ENCODE measurements around the gene RYK. TPM values are rescaled to one million over a fixed set of nuclear protein-coding genes. Genes with fewer than 3 reads are reported as not detected.

RYK gene
- total RNA-seq, 1 donor from 2014 or later = 134 TPM

DNA sequence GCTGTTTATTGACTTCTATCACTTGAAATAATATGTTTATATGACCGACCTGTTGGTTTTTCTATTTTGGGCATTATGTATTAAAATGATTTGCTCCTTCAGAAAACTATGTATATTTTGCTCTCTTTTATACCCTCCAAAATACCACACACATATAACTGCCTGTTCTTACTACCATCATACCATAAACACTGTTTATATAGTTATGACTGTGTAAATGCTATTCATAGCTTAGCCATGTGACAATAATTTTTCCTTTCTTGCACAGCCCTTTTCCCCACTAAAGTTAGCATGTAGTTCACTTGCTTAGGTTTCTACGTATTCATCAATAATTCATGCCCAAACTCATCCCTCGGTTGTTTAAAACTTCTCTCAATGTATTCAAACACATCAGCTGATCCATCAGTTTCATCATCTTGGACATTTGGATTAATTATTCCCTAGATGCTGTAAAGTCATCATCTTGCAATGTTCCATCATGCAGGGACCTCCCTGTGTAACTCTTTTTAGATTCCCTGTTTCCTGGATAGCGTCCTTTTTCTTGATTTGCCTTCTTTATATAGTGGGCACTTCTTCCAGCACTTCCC, 8.2 kb upstream of the RYK start:
- peaks cover 7% of the 10 kb centered on the region for H3K9me3 Mint-ChIP-seq
- no peak overlapping the region for H3K4me3 Mint-ChIP-seq
- Histone ChIP-seq H3K36me3 (no peaks in the 10 kb centered on the region), H3F3A (ENCODE audit: low read depth) (peaks cover 4% of the 10 kb centered on the region), H3K4me1 (peaks cover 13% of the 10 kb centered on the region), H3K79me2 (ENCODE audit: low read depth) (no peaks in the 10 kb centered on the region), H3K4me2 (no peak overlapping the region), H3K4me3 (no peak overlapping the region), H3K9me3 (ENCODE audit: low read depth) (no peaks in the 10 kb centered on the region), H2AFZ (replicated peaks) (no peak overlapping the region), H3K27ac (no peak overlapping the region), H3K27me3 (no peaks in the 10 kb centered on the region), H3K9ac (no peak overlapping the region), H4K20me1 (ENCODE audit: low read depth) (no peaks in the 10 kb centered on the region)
- no peaks in the 10 kb centered on the region for H3K27me3 Mint-ChIP-seq (ENCODE audit: insufficient read depth, low read depth)
- no peak for DNase-seq (ENCODE audit: low spot score)
- H3K36me3 Mint-ChIP-seq = no peaks in the 10 kb centered on the region
- H3K4me1 Mint-ChIP-seq = peaks cover 18% of the 10 kb centered on the region
- H3K27ac Mint-ChIP-seq = no peak overlapping the region
- TF ChIP-seq EZH2phosphoT487 (IDR thresholded peaks at IDR 0.05) (no peak), EZH2 (IDR thresholded peaks at IDR 0.05) (no peak)
- TF ChIP-seq, protein P1, sequence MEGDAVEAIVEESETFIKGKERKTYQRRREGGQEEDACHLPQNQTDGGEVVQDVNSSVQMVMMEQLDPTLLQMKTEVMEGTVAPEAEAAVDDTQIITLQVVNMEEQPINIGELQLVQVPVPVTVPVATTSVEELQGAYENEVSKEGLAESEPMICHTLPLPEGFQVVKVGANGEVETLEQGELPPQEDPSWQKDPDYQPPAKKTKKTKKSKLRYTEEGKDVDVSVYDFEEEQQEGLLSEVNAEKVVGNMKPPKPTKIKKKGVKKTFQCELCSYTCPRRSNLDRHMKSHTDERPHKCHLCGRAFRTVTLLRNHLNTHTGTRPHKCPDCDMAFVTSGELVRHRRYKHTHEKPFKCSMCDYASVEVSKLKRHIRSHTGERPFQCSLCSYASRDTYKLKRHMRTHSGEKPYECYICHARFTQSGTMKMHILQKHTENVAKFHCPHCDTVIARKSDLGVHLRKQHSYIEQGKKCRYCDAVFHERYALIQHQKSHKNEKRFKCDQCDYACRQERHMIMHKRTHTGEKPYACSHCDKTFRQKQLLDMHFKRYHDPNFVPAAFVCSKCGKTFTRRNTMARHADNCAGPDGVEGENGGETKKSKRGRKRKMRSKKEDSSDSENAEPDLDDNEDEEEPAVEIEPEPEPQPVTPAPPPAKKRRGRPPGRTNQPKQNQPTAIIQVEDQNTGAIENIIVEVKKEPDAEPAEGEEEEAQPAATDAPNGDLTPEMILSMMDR (IDR thresholded peaks at IDR 0.05) = no peak

DNA sequence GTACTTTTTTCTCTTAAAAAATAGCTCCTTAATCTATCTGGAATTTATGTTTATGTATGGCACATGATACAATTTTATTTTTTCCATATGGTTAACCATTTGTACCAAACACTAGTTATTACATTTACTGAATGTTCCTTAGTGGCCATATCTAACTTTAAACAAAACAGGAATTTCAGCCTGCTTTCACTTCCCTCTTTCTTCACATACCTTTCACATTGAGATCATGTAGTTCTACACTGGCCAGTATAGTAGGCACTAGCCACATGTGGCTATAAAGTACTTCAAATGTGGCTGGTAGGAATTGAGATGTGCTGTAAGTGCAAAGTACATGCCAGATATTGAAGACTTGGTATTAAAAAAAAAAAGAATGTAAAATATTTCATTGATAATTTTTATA, 4.7 kb upstream of the RYK start:
- Mint-ChIP-seq H3K4me1 (peaks cover 20% of the 10 kb centered on the region), H3K9me3 (peaks cover 2% of the 10 kb centered on the region), H3K36me3 (no peaks in the 10 kb centered on the region), H3K27ac (no peak overlapping the region), H3K27me3 (ENCODE audit: insufficient read depth, low read depth) (no peaks in the 10 kb centered on the region), H3K4me3 (no peak overlapping the region)
- DNase-seq (ENCODE audit: low spot score) = no peak
- H3K27me3 ChIP-seq = no peaks in the 10 kb centered on the region
- no peak overlapping the region for H3K4me3 ChIP-seq
- peaks cover 18% of the 10 kb centered on the region for H3K4me1 ChIP-seq
- no peak overlapping the region for H3K9ac ChIP-seq
- H3F3A ChIP-seq (ENCODE audit: low read depth) = peaks cover 28% of the 10 kb centered on the region
- H3K36me3 ChIP-seq = no peaks in the 10 kb centered on the region
- TF ChIP-seq EZH2 (IDR thresholded peaks at IDR 0.05) (no peak), EZH2phosphoT487 (IDR thresholded peaks at IDR 0.05) (no peak)
- no peak overlapping the region for H3K4me2 ChIP-seq
- H3K9me3 ChIP-seq (ENCODE audit: low read depth) = no peaks in the 10 kb centered on the region
- H3K79me2 ChIP-seq (ENCODE audit: low read depth) = no peaks in the 10 kb centered on the region
- no peaks in the 10 kb centered on the region for H4K20me1 ChIP-seq (ENCODE audit: low read depth)
- H3K27ac ChIP-seq = no peak overlapping the region
- H2AFZ ChIP-seq (replicated peaks) = no peak overlapping the region

DNA sequence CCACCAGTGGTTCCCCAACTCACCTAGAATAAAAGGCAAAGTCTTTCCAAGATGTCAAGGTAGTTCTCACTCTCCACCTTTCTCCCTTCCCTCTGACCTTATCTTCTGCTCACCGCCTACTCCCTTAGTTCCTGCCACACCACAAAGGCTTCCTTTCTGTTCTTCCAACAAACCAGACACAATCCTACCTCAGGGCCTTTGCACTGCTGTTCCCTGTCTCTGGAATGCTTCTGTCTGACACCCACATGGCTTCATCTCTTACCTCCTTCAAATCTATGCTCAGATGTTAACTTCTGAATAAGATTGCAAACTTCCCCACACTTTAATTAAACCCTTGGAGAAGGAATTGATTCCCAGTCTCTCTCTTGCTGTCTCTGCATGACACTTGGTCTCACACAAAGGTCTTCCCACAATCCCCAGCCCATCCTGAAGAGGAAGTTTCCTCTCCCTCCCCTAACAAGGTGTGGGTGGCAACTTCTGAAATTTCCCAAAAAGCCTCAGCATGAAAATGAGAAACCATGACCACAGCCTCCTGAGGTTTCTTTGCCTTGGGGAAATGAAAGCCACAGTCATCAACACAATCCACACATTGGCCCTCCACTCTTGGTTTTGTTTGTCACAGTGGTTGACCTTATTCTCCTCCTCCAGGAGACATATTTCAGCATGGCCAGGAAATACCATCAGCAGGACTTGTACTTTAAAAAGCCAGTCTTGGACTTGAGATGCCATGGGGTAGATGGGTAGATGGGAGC, 3.0 kb upstream of the RYK start:
- H3K36me3 ChIP-seq = no peaks in the 10 kb centered on the region
- H3K4me3 Mint-ChIP-seq = peak overlapping the region; percentile 1
- TF ChIP-seq EZH2phosphoT487 (IDR thresholded peaks at IDR 0.05) = no peak
- TF ChIP-seq, protein P1 (IDR thresholded peaks at IDR 0.05) = no peak
- TF ChIP-seq EZH2 (IDR thresholded peaks at IDR 0.05) = no peak
- peaks cover 17% of the 10 kb centered on the region for H3K79me2 ChIP-seq (ENCODE audit: low read depth)
- H3K4me1 ChIP-seq = peaks cover 24% of the 10 kb centered on the region
- H3K36me3 Mint-ChIP-seq = no peaks in the 10 kb centered on the region
- peak overlapping the region; percentile 14 for H3K27ac Mint-ChIP-seq
- H3F3A ChIP-seq (ENCODE audit: low read depth) = peaks cover 33% of the 10 kb centered on the region
- no peak overlapping the region for H3K9ac ChIP-seq
- no peaks in the 10 kb centered on the region for H3K9me3 ChIP-seq (ENCODE audit: low read depth)
- H3K27ac ChIP-seq = no peak overlapping the region
- no peaks in the 10 kb centered on the region for H3K9me3 Mint-ChIP-seq
- H2AFZ ChIP-seq (replicated peaks) = no peak overlapping the region
- no peaks in the 10 kb centered on the region for H3K27me3 Mint-ChIP-seq (ENCODE audit: insufficient read depth, low read depth)
- H3K4me1 Mint-ChIP-seq = peaks cover 30% of the 10 kb centered on the region
- DNase-seq (ENCODE audit: low spot score) = no peak
- no peak overlapping the region for H3K4me2 ChIP-seq
- peaks cover 12% of the 10 kb centered on the region for H4K20me1 ChIP-seq (ENCODE audit: low read depth)
- no peaks in the 10 kb centered on the region for H3K27me3 ChIP-seq
- H3K4me3 ChIP-seq = no peak overlapping the region

DNA sequence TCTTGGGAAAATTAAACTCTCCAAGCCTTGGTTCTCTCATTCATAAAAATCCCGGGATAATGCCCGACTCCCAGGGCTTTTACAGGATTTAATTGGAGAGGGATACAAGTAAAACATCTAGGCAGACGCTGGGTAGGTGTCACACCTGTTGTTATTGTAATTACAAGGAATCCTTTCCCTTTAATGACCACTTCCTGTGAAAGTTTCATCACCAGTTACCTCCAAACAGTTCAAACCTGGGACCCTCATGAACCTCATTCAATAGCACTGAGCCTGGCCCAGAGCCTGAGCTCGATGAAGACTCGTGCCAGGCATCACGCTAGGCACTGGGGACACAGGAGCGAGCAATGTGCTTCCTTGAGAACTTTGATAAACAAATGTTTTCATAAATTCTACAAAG, 2.1 kb upstream of the RYK start:
- H3K36me3 Mint-ChIP-seq = no peaks in the 10 kb centered on the region
- H3K9me3 ChIP-seq (ENCODE audit: low read depth) = no peaks in the 10 kb centered on the region
- H3K9ac ChIP-seq = no peak overlapping the region
- peak overlapping the region; percentile 27 for H2AFZ ChIP-seq (replicated peaks)
- TF ChIP-seq EZH2phosphoT487 (IDR thresholded peaks at IDR 0.05) (no peak), EZH2 (IDR thresholded peaks at IDR 0.05) (no peak)
- TF ChIP-seq, protein P1 (IDR thresholded peaks at IDR 0.05) = no peak
- peaks cover 25% of the 10 kb centered on the region for H3K4me1 ChIP-seq
- peak overlapping the region; percentile 33 for H3K4me2 ChIP-seq
- peak overlapping the region; percentile 94 for H3K27ac Mint-ChIP-seq
- H3K27ac ChIP-seq = no peak overlapping the region
- H3K4me3 Mint-ChIP-seq = no peak overlapping the region
- H3K79me2 ChIP-seq (ENCODE audit: low read depth) = peaks cover 26% of the 10 kb centered on the region
- no peak for DNase-seq (ENCODE audit: low spot score)
- peaks cover 33% of the 10 kb centered on the region for H3F3A ChIP-seq (ENCODE audit: low read depth)
- H3K27me3 ChIP-seq = no peaks in the 10 kb centered on the region
- H3K4me3 ChIP-seq = no peak overlapping the region
- H3K9me3 Mint-ChIP-seq = no peaks in the 10 kb centered on the region
- peaks cover 31% of the 10 kb centered on the region for H3K4me1 Mint-ChIP-seq
- no peaks in the 10 kb centered on the region for H3K36me3 ChIP-seq
- peaks cover 21% of the 10 kb centered on the region for H4K20me1 ChIP-seq (ENCODE audit: low read depth)
- H3K27me3 Mint-ChIP-seq (ENCODE audit: insufficient read depth, low read depth) = no peaks in the 10 kb centered on the region
